OCI-LY3 (cell line): Measurements from ENCODE around the gene MMEL1.

Experiments used
- CTCF ChIP-seq: fragments of 200-600, 300-600 bp; sonication (generic); IDR thresholded peaks from 2 replicates; pipeline ENCODE4 v1.5.1; 2014; ENCODE audit warnings: antibody characterized with exemption, low read length, low read depth
- EZH2phosphoT487 ChIP-seq: fragments of 200-600 bp; shearing (Covaris generic); IDR thresholded peaks from 2 replicates; pipeline ENCODE4 v1.6.1; 2018; ENCODE audit warnings: antibody characterized with exemption, mixed run types, low read depth

- TF ChIP-seq CTCF (no peak), EZH2phosphoT487 (no peak)
Measured at GRCh38 chr1:2560299-2561073, 72.3 kb downstream of the MMEL1 start.
